Liver (tissue), 3 donors: ENCODE data around the gene CHAF1B.

Experiments used
- ATF3 ChIP-seq: IDR thresholded peaks from 2 replicates; pipeline ENCODE4 v1.6.1; 2016; ENCODE audit warnings: antibody characterized with exemption
- CTCF ChIP-seq: fragments of 150-350 bp; IDR thresholded peaks from 2 replicates; pipeline ENCODE4 v1.5.1; 2017; ENCODE audit warnings: improper control_type of control experiment, low read depth, low read length; ENCODE audit not compliant: missing input control
- EGR1 ChIP-seq, 2 donors: IDR thresholded peaks; 2 replicates each; pipeline ENCODE4 v1.6.1; 2016 to 2018; ENCODE audit warnings: antibody characterized with exemption in 2 of 2, low read depth in 2 of 2
- GABPA ChIP-seq, 2 donors: IDR thresholded peaks in 1 of 2; conservative IDR thresholded peaks in 1 of 2; 2 replicates each; pipeline ENCODE4 v1.6.1; 2016; ENCODE audit warnings: antibody characterized with exemption in 2 of 2, mild to moderate bottlenecking in 1 of 2, moderate library complexity in 1 of 2
- MAX ChIP-seq: IDR thresholded peaks from 2 replicates; pipeline ENCODE4 v1.6.1; 2016; ENCODE audit warnings: antibody characterized with exemption
- NR2F2 ChIP-seq: IDR thresholded peaks from 2 replicates; pipeline ENCODE4 v1.6.1; 2016; ENCODE audit warnings: antibody characterized with exemption
- RAD21 ChIP-seq, 2 donors: IDR thresholded peaks; 2 replicates each; pipeline ENCODE4 v1.6.1; 2016; ENCODE audit warnings: antibody characterized with exemption in 2 of 2, mild to moderate bottlenecking in 2 of 2
- REST ChIP-seq: IDR thresholded peaks from 2 replicates; pipeline ENCODE4 v1.6.1; 2016; ENCODE audit warnings: antibody characterized with exemption, mild to moderate bottlenecking
- RXRA ChIP-seq, 2 donors: IDR thresholded peaks; 2 replicates each; pipeline ENCODE4 v1.6.1; 2017 to 2018; ENCODE audit warnings: antibody characterized with exemption in 2 of 2, mild to moderate bottlenecking in 1 of 2
- TAF1 ChIP-seq: conservative IDR thresholded peaks from 2 replicates; pipeline ENCODE4 v1.6.1; 2016; ENCODE audit warnings: antibody characterized with exemption, mild to moderate bottlenecking
- YY1 ChIP-seq: IDR thresholded peaks from 2 replicates; pipeline ENCODE4 v1.6.1; 2016; ENCODE audit warnings: antibody characterized with exemption, mild to moderate bottlenecking
- donor health status: healthy.
- donor health status: healthy.

- no peak for TF ChIP-seq CTCF
- TF ChIP-seq EGR1 (IDR thresholded peaks at IDR 0.05; ENCODE audit: low read depth in 2 of 2) = no peak
- TF ChIP-seq TAF1 = no peak
- TF ChIP-seq NR2F2 = no peak
- TF ChIP-seq GABPA (IDR thresholded peaks at IDR 0.05 in 1 of 2, conservative IDR thresholded peaks at IDR 0.05 in 1 of 2) = no peak
- TF ChIP-seq ATF3 = no peak
- no peak for TF ChIP-seq REST
- TF ChIP-seq YY1 = no peak
- no peak for TF ChIP-seq MAX
- TF ChIP-seq RAD21 (IDR thresholded peaks at IDR 0.05) = no peak
- TF ChIP-seq RXRA (IDR thresholded peaks at IDR 0.05) = no peak
Observed at GRCh38 chr21:36396971-36397370, 11.8 kb downstream of the CHAF1B start.
